ENCODE data around the gene CDT1. TPM values are rescaled to one million over a fixed set of nuclear protein-coding genes. Genes with fewer than 3 reads are reported as not detected.

Gene CDT1
- total and polyA plus RNA-seq, 4 donors: 3.6 to 13.9 (median 7.8) TPM

GRCh38 chr16:88804173-88804551, 573 bp downstream of the CDT1 start:
- peaks cover 30% of the 10 kb centered on the region for H3K4me1 ChIP-seq (ENCODE audit: control insufficient read depth, insufficient read depth, low read length)
- H3K27ac ChIP-seq (ENCODE audit: low read depth, low read length): no peak overlapping the region
- no peaks in the 10 kb centered on the region for H3K9me3 ChIP-seq (ENCODE audit: control insufficient read depth, insufficient read depth, low read length)
- no peak for DNase-seq (ENCODE audit: low read depth in 4 of 6, low spot score in 6 of 6)
- WGBS (ENCODE audit: insufficient coverage): 1% methylated on average over 16 of the region's 16 CpGs
- peak overlapping the region; percentile 40 for H3K4me3 ChIP-seq (ENCODE audit: low read depth, low read length)
- H3K36me3 ChIP-seq (ENCODE audit: control insufficient read depth, insufficient read depth, low read length): peaks cover 56% of the 10 kb centered on the region
- H3K27me3 ChIP-seq (ENCODE audit: control insufficient read depth, insufficient read depth, low read length): no peaks in the 10 kb centered on the region

- H3K4me1 ChIP-seq (ENCODE audit: control insufficient read depth, insufficient read depth, low read length): peaks cover 33% of the 10 kb centered on the region
Observed at GRCh38 chr16:88804552-88805339, 1.2 kb downstream of the CDT1 start.

GRCh38 chr16:88805340-88805715, 1.7 kb downstream of the CDT1 start:
- Histone ChIP-seq H3K4me3 (ENCODE audit: low read depth, low read length) (peak overlapping the region; percentile 40), H3K4me1 (ENCODE audit: control insufficient read depth, insufficient read depth, low read length) (peaks cover 39% of the 10 kb centered on the region), H3K9me3 (ENCODE audit: control insufficient read depth, insufficient read depth, low read length) (no peaks in the 10 kb centered on the region), H3K27ac (ENCODE audit: low read depth, low read length) (no peak overlapping the region), H3K27me3 (ENCODE audit: control insufficient read depth, insufficient read depth, low read length) (no peaks in the 10 kb centered on the region), H3K36me3 (ENCODE audit: control insufficient read depth, insufficient read depth, low read length) (peaks cover 59% of the 10 kb centered on the region)
- WGBS (ENCODE audit: insufficient coverage): 88% methylated on average over 17 of the region's 22 CpGs
- no peak for DNase-seq (ENCODE audit: low read depth in 4 of 6, low spot score in 6 of 6)

More at GRCh38 chr16:88804552-88805339, 1.2 kb downstream of the CDT1 start:
- Histone ChIP-seq H3K9me3 (ENCODE audit: control insufficient read depth, insufficient read depth, low read length) (no peaks in the 10 kb centered on the region), H3K36me3 (ENCODE audit: control insufficient read depth, insufficient read depth, low read length) (peaks cover 57% of the 10 kb centered on the region), H3K4me3 (ENCODE audit: low read depth, low read length) (peak overlapping the region; percentile 40), H3K27me3 (ENCODE audit: control insufficient read depth, insufficient read depth, low read length) (no peaks in the 10 kb centered on the region), H3K27ac (ENCODE audit: low read depth, low read length) (no peak overlapping the region)
- DNase-seq (ENCODE audit: low read depth in 4 of 6, low spot score in 6 of 6): no peak
- 31% methylated on average over 38 of the region's 39 CpGs for WGBS (ENCODE audit: insufficient coverage)

- peaks cover 61% of the 10 kb centered on the region for H3K36me3 ChIP-seq (ENCODE audit: control insufficient read depth, insufficient read depth, low read length)
- no peak for DNase-seq (ENCODE audit: low read depth in 4 of 6, low spot score in 6 of 6)
- no peaks in the 10 kb centered on the region for H3K9me3 ChIP-seq (ENCODE audit: control insufficient read depth, insufficient read depth, low read length)
- no peaks in the 10 kb centered on the region for H3K27me3 ChIP-seq (ENCODE audit: control insufficient read depth, insufficient read depth, low read length)
- no peak overlapping the region for H3K27ac ChIP-seq (ENCODE audit: low read depth, low read length)
- H3K4me1 ChIP-seq (ENCODE audit: control insufficient read depth, insufficient read depth, low read length): peaks cover 45% of the 10 kb centered on the region
- WGBS (ENCODE audit: insufficient coverage): 96% methylated on average over 19 of the region's 21 CpGs
- no peak overlapping the region for H3K4me3 ChIP-seq (ENCODE audit: low read depth, low read length)
Observed at GRCh38 chr16:88805887-88806393, 2.4 kb downstream of the CDT1 start.

- no peak for DNase-seq (ENCODE audit: low read depth in 4 of 6, low spot score in 6 of 6)
- 87% methylated on average over 26 of the region's 27 CpGs for WGBS (ENCODE audit: insufficient coverage)
- H3K4me1 ChIP-seq (ENCODE audit: control insufficient read depth, insufficient read depth, low read length): peaks cover 47% of the 10 kb centered on the region
- no peak overlapping the region for H3K4me3 ChIP-seq (ENCODE audit: low read depth, low read length)
- no peaks in the 10 kb centered on the region for H3K9me3 ChIP-seq (ENCODE audit: control insufficient read depth, insufficient read depth, low read length)
- H3K36me3 ChIP-seq (ENCODE audit: control insufficient read depth, insufficient read depth, low read length): peaks cover 61% of the 10 kb centered on the region
- H3K27me3 ChIP-seq (ENCODE audit: control insufficient read depth, insufficient read depth, low read length): no peaks in the 10 kb centered on the region
- H3K27ac ChIP-seq (ENCODE audit: low read depth, low read length): no peak overlapping the region
Observed at GRCh38 chr16:88806491-88807111, 3.0 kb downstream of the CDT1 start.

- H3K36me3 ChIP-seq (ENCODE audit: control insufficient read depth, insufficient read depth, low read length): peaks cover 61% of the 10 kb centered on the region
- no peak for DNase-seq (ENCODE audit: low read depth in 4 of 6, low spot score in 6 of 6)
- H3K4me1 ChIP-seq (ENCODE audit: control insufficient read depth, insufficient read depth, low read length): peaks cover 45% of the 10 kb centered on the region
- no peaks in the 10 kb centered on the region for H3K9me3 ChIP-seq (ENCODE audit: control insufficient read depth, insufficient read depth, low read length)
- H3K27ac ChIP-seq (ENCODE audit: low read depth, low read length): no peak overlapping the region
- 85% methylated on average over 24 of the region's 24 CpGs for whole genome bisulfite sequencing (ENCODE audit: insufficient coverage)
- no peak overlapping the region for H3K4me3 ChIP-seq (ENCODE audit: low read depth, low read length)
- no peaks in the 10 kb centered on the region for H3K27me3 ChIP-seq (ENCODE audit: control insufficient read depth, insufficient read depth, low read length)
Observed at GRCh38 chr16:88807142-88807625, 3.6 kb downstream of the CDT1 start.

- H3K4me1 ChIP-seq (ENCODE audit: control insufficient read depth, insufficient read depth, low read length): peaks cover 45% of the 10 kb centered on the region
- no peak for DNase-seq (ENCODE audit: low read depth in 4 of 6, low spot score in 6 of 6)
Observed at GRCh38 chr16:88807626-88808453, 4.3 kb downstream of the CDT1 start.

GRCh38 chr16:88809068-88809675, 5.6 kb downstream of the CDT1 start:
- H3K4me1 ChIP-seq (ENCODE audit: control insufficient read depth, insufficient read depth, low read length): peaks cover 43% of the 10 kb centered on the region
- H3K36me3 ChIP-seq (ENCODE audit: control insufficient read depth, insufficient read depth, low read length): peaks cover 64% of the 10 kb centered on the region
- H3K27ac ChIP-seq (ENCODE audit: low read depth, low read length): no peak overlapping the region
- no peak for DNase-seq (ENCODE audit: low read depth in 4 of 6, low spot score in 6 of 6)
- H3K4me3 ChIP-seq (ENCODE audit: low read depth, low read length): no peak overlapping the region
- no peaks in the 10 kb centered on the region for H3K9me3 ChIP-seq (ENCODE audit: control insufficient read depth, insufficient read depth, low read length)
- WGBS (ENCODE audit: insufficient coverage): 85% methylated on average over 10 of the region's 10 CpGs
- H3K27me3 ChIP-seq (ENCODE audit: control insufficient read depth, insufficient read depth, low read length): no peaks in the 10 kb centered on the region

More at GRCh38 chr16:88807626-88808453, 4.3 kb downstream of the CDT1 start:
- peaks cover 61% of the 10 kb centered on the region for H3K36me3 ChIP-seq (ENCODE audit: control insufficient read depth, insufficient read depth, low read length)
- H3K27ac ChIP-seq (ENCODE audit: low read depth, low read length): no peak overlapping the region
- H3K4me3 ChIP-seq (ENCODE audit: low read depth, low read length): no peak overlapping the region
- H3K9me3 ChIP-seq (ENCODE audit: control insufficient read depth, insufficient read depth, low read length): no peaks in the 10 kb centered on the region
- no peaks in the 10 kb centered on the region for H3K27me3 ChIP-seq (ENCODE audit: control insufficient read depth, insufficient read depth, low read length)
- WGBS (ENCODE audit: insufficient coverage): 89% methylated on average over 21 of the region's 26 CpGs

GRCh38 chr16:88809676-88810165, 6.1 kb downstream of the CDT1 start:
- Histone ChIP-seq H3K27me3 (ENCODE audit: control insufficient read depth, insufficient read depth, low read length) (no peaks in the 10 kb centered on the region), H3K36me3 (ENCODE audit: control insufficient read depth, insufficient read depth, low read length) (peaks cover 62% of the 10 kb centered on the region), H3K27ac (ENCODE audit: low read depth, low read length) (no peak overlapping the region), H3K9me3 (ENCODE audit: control insufficient read depth, insufficient read depth, low read length) (no peaks in the 10 kb centered on the region), H3K4me3 (ENCODE audit: low read depth, low read length) (no peak overlapping the region), H3K4me1 (ENCODE audit: control insufficient read depth, insufficient read depth, low read length) (peaks cover 38% of the 10 kb centered on the region)
- WGBS (ENCODE audit: insufficient coverage): 60% methylated on average over 9 of the region's 10 CpGs
- DNase-seq (ENCODE audit: low read depth in 4 of 6, low spot score in 6 of 6): no peak

Data from spinal cord (tissue), 10 donors.